Measurements from ENCODE around the gene KNSTRN. TPM values are rescaled to one million over a fixed set of nuclear protein-coding genes. Genes with fewer than 3 reads are reported as not detected.

KNSTRN gene
- total and polyA plus RNA-seq, 2 of the 13 experiments (the other 11 are each of a cell fraction or from before 2014, with no cell fraction given), result 20.3 to 62.3 TPM

- peak; percentile 57; the same call in 1 of the 2 replicates for TF ChIP-seq ZNF281 (CRISPR knock-in tag; IDR thresholded peaks at IDR 0.05; ENCODE audit: borderline replicate concordance)
- TF ChIP-seq ZNF816 (CRISPR knock-in tag; IDR thresholded peaks at IDR 0.05; ENCODE audit: borderline replicate concordance), result no peak
- no peak for TF ChIP-seq PAX8 (CRISPR knock-in tag; IDR thresholded peaks at IDR 0.05; ENCODE audit: borderline replicate concordance)
- TF ChIP-seq ZNF225 (CRISPR knock-in tag; IDR thresholded peaks at IDR 0.05), result no peak
- TF ChIP-seq ZNF780A (CRISPR knock-in tag; IDR thresholded peaks at IDR 0.05), result no peak
- TF ChIP-seq CREB1 (IDR thresholded peaks at IDR 0.05), result no peak
- TF ChIP-seq CREB1 (CRISPR knock-in tag; IDR thresholded peaks at IDR 0.05), result no peak
- no peak for TF ChIP-seq SNAPC2 (CRISPR knock-in tag; IDR thresholded peaks at IDR 0.05)
- no peak for TF ChIP-seq POLR2AphosphoS2 (IDR thresholded peaks at IDR 0.05; ENCODE audit: low read depth, low read length)
- TF ChIP-seq ZNF230 (CRISPR knock-in tag; IDR thresholded peaks at IDR 0.05), result no peak
- TF ChIP-seq GLMP (CRISPR knock-in tag; IDR thresholded peaks at IDR 0.05; ENCODE audit: borderline replicate concordance), result no peak
- no peak for TF ChIP-seq ZNF644 (CRISPR knock-in tag; IDR thresholded peaks at IDR 0.05; ENCODE audit: low read depth)
- no peak for TF ChIP-seq CREM (IDR thresholded peaks at IDR 0.05)
- TF ChIP-seq CREM (CRISPR knock-in tag; IDR thresholded peaks at IDR 0.05), result no peak
- 0 out of 2 replicates have a peak, but pooled peaks have one; percentile 66 for TF ChIP-seq SIN3A (IDR thresholded peaks at IDR 0.05; ENCODE audit: borderline replicate concordance, low read depth, low read length)
- no peak for TF ChIP-seq ZNF44 (CRISPR knock-in tag; IDR thresholded peaks at IDR 0.05)
- no peak for TF ChIP-seq ZNF432 (CRISPR knock-in tag; IDR thresholded peaks at IDR 0.05; ENCODE audit: borderline replicate concordance)
- TF ChIP-seq ZNF678 (CRISPR knock-in tag; IDR thresholded peaks at IDR 0.05), result no peak
- TF ChIP-seq U2AF1 (optimal IDR thresholded peaks at IDR 0.05; ENCODE audit: low read depth, low read length), result no peak
- 0 out of 2 replicates have a peak, but pooled peaks have one; percentile 15 for TF ChIP-seq MTF1 (CRISPR knock-in tag; IDR thresholded peaks at IDR 0.05)
- no peak for TF ChIP-seq CAMTA2 (CRISPR knock-in tag; IDR thresholded peaks at IDR 0.05; ENCODE audit: borderline replicate concordance)
- TF ChIP-seq MAX (IDR thresholded peaks at IDR 0.05), result peak; percentile 69
- no peak for TF ChIP-seq ZNF264 (CRISPR knock-in tag; IDR thresholded peaks at IDR 0.05)
- TF ChIP-seq SOX5 (CRISPR knock-in tag; IDR thresholded peaks at IDR 0.05; ENCODE audit: borderline replicate concordance), result peak; percentile 43; the same call in 1 of the 2 replicates
- TF ChIP-seq SRY (CRISPR knock-in tag; IDR thresholded peaks at IDR 0.05), result 0 out of 2 replicates have a peak, but pooled peaks have one; percentile 36
- TF ChIP-seq FOXK2 (IDR thresholded peaks at IDR 0.05), result no peak
- TF ChIP-seq IRF1 (CRISPR knock-in tag; IDR thresholded peaks at IDR 0.05; ENCODE audit: low read depth), result no peak
- no peak for TF ChIP-seq KLF15 (CRISPR knock-in tag; IDR thresholded peaks at IDR 0.05; ENCODE audit: borderline replicate concordance)
- TF ChIP-seq U2AF2 (IDR thresholded peaks at IDR 0.05; ENCODE audit: low read depth, low read length), result no peak
- TF ChIP-seq IKZF1 (IDR thresholded peaks at IDR 0.05), result no peak
These were observed 41.7 kb upstream of the KNSTRN start, which contains the start of gene CCDC9B (continued) for GRCh38 chr15:40340740-40341400.
